Transverse colon (tissue), 4 donors: Measurements from ENCODE around the gene UBXN1. TPM values are rescaled to one million over a fixed set of nuclear protein-coding genes. Genes with fewer than 3 reads are reported as not detected.

Experiments
- DNase-seq: peaks from one replicate; pipeline ENCODE4 v3.0.0-alpha.2; 2019
- H3K27ac ChIP-seq, 4 donors: fragments of 200-600 bp; sonication (generic); 2 replicates each; pipeline ENCODE4 v1.5.1; 2016 to 2018; ENCODE audit warnings: inconsistent platforms in 4 of 4
- H3K27me3 ChIP-seq: fragments of 200-600 bp; sonication (generic); 2 replicates; pipeline ENCODE4 v1.5.1; 2017; ENCODE audit warnings: inconsistent platforms
- H3K36me3 ChIP-seq, 4 donors: fragments of 200-600 bp; sonication (generic); 2 replicates each; pipeline ENCODE4 v1.5.1; 2017 to 2019; ENCODE audit warnings: inconsistent platforms in 4 of 4
- H3K4me1 ChIP-seq, 4 donors: fragments of 200-600 bp; sonication (generic); 2 replicates each; pipeline ENCODE4 v1.5.1; 2017 to 2020; ENCODE audit warnings: inconsistent platforms in 4 of 4
- H3K4me3 ChIP-seq, 4 donors: fragments of 200-600 bp; sonication (generic); 1 replicate in 1 of 4; 2 replicates in 3 of 4; pipeline versions ENCODE4 v1.5.1 to v1.6.1; 2017 to 2019; ENCODE audit warnings: inconsistent platforms in 4 of 4
- H3K9me3 ChIP-seq, 2 donors: fragments of 200-600 bp; sonication (generic); 2 replicates each; pipeline ENCODE4 v1.5.1; 2017 to 2019; ENCODE audit warnings: inconsistent platforms in 2 of 2
- EP300 ChIP-seq: sonication (generic); formaldehyde crosslinking; IDR thresholded peaks from one replicate; pipeline ENCODE4 v1.6.1; 2017; ENCODE audit warnings: antibody characterized with exemption, low read depth
- POLR2A ChIP-seq: fragments of 450-650 bp; IDR thresholded peaks from one replicate; pipeline ENCODE4 v1.6.1; 2016; ENCODE audit warnings: antibody characterized with exemption, mild to moderate bottlenecking, moderate library complexity
- POLR2AphosphoS5 ChIP-seq, 3 donors: sonication (generic); formaldehyde crosslinking; IDR thresholded peaks; one replicate each; pipeline ENCODE4 v1.6.1; 2016; ENCODE audit warnings: antibody characterized with exemption in 3 of 3
- WGBS, 2 donors: methylation state at CpG; one replicate each; pipeline ENCODE4 v1.1.5; 2018; ENCODE audit warnings: low coverage in 1 of 2; 5-methylcytosine and 5-hydroxymethylcytosine counted together
- in situ Hi-C, 4 donors: fragments of 200-750 bp; cut with MboI; loops; one replicate each; pipeline versions ENCODE4 v1.15.0 to v1.15.1; 2017; ENCODE audit warnings: low sequenced_read_pairs in 3 of 4, low pct_ligation_motif_present in 1 of 4, low pct_unique_long_range_greater_than_20kb in 1 of 4
- intact Hi-C: fragments of 100-400 bp; cut with DNase I; formaldehyde crosslinking; loops from one replicate; pipeline ENCODE4 v1.15.1; 2023; ENCODE audit warnings: low total_unique reads
- total RNA-seq, 4 donors: library from RNA; depleted of rRNA; stranded (reverse); fragments of >200 nt; gene quantifications; one replicate each; pipeline ENCODE4 v1.1.0, GENCODE V29; 2016
- TF ChIP-seq, protein P1 (sequence below), 5 experiments: fragments of 200-600 bp in 3 of 5; fragments of 450-650 bp in 2 of 5; sonication (generic) in 3 of 5; IDR thresholded peaks; 1 replicate in 2 of 5; 2 replicates in 3 of 5; pipeline ENCODE4 v1.5.1; 2016 to 2017; ENCODE audit warnings: antibody characterized with exemption in 5 of 5, inconsistent platforms in 3 of 5, mild to moderate bottlenecking in 2 of 5, moderate library complexity in 1 of 5

UBXN1 gene
- total RNA-seq, 4 donors from 2014 or later, result 129 to 219 (median 142) TPM

DNA sequence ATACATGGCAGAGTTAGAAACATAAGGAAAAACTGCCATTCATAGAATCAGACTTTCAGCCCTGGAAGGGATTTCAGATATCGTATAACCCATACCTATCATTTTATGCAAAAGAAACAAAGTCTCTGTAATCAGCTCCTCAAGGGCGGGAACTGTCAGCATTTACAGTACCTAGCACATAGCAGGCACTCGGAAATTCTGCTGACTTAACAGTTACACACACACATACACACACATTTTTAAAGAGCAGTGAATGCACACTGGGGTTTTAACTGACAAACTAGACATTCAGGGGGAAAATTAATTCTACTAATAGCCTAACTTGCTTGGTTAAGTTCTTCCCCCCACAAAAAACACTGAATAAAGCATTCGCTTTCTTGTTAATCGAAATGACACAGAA, 37.3 kb upstream of the UBXN1 start:
- no peaks in the 10 kb centered on the region for H3K27me3 ChIP-seq
- H3K4me3 ChIP-seq, result no peak overlapping the region
- H3K36me3 ChIP-seq, result peaks cover 0 to 77% (median 34%) of the 10 kb centered on the region in 4 donors
- intact Hi-C loops, result no loop called here
- H3K27ac ChIP-seq, result no peak overlapping the region
- 79 to 91% methylated on average over 5 of the region's 5 CpGs for whole genome bisulfite sequencing, 2 donors
- no peak for DNase-seq
- TF ChIP-seq, protein P1, sequence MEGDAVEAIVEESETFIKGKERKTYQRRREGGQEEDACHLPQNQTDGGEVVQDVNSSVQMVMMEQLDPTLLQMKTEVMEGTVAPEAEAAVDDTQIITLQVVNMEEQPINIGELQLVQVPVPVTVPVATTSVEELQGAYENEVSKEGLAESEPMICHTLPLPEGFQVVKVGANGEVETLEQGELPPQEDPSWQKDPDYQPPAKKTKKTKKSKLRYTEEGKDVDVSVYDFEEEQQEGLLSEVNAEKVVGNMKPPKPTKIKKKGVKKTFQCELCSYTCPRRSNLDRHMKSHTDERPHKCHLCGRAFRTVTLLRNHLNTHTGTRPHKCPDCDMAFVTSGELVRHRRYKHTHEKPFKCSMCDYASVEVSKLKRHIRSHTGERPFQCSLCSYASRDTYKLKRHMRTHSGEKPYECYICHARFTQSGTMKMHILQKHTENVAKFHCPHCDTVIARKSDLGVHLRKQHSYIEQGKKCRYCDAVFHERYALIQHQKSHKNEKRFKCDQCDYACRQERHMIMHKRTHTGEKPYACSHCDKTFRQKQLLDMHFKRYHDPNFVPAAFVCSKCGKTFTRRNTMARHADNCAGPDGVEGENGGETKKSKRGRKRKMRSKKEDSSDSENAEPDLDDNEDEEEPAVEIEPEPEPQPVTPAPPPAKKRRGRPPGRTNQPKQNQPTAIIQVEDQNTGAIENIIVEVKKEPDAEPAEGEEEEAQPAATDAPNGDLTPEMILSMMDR (IDR thresholded peaks at IDR 0.05), result no peak
- TF ChIP-seq POLR2AphosphoS5 (IDR thresholded peaks at IDR 0.05), result no peak
- TF ChIP-seq POLR2A, result no peak
- TF ChIP-seq EP300, result no peak
- peaks cover 0 to 23% (median 5%) of the 10 kb centered on the region in 4 donors for H3K4me1 ChIP-seq
- in situ Hi-C loops, result no loop called here
- H3K9me3 ChIP-seq, result no peaks in the 10 kb centered on the region

DNA sequence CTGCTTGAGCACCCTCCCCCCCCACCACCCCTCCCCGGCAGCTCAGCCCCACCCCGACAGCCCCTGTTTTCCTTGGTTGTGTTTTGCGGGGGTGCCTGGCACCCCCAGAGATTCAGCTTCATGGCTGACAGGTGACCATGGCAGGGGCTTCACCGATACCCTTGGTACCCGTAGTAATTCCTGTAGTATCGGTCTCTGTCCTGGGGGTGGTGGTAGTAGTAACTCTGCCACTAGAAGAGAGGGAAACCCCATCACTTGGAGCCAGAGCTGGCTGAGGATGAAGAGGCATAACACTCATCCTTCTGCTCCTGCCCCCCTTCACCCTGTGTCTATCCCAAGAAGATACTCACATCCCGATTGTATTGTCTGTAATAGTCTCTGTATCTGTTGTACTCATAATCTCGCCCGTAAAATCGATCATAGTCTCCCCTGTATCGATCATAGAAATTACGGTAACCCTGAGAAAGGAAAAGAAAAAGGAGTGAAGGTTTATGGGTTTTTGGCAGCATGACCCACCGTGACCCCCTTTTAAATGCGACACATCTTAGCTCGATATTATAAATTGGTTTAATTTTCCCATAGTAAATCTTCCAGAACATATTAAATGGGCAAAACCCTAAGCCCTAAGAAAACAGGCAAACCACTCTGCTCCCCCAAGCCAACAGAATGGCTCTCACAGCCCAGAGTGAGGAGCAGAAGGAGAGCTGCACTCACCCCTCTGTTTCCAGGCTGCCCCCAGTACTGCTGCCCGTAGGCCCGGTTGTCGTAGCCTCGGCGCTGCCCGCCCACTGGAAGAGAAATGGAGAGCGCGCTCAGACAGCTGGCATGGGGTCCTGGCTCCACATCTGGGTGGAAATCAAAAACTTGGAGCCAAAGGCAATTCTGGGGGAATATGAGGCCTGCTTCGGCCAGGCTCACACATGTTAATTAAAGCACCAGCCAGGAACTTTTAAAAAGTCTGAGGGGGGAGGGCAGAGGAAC, 36.6 kb upstream of the UBXN1 start:
- H3K9me3 ChIP-seq, result no peaks in the 10 kb centered on the region
- peaks cover 0 to 73% (median 30%) of the 10 kb centered on the region in 4 donors for H3K36me3 ChIP-seq
- TF ChIP-seq, protein P1 (IDR thresholded peaks at IDR 0.05), result no peak
- TF ChIP-seq EP300, result no peak
- TF ChIP-seq POLR2AphosphoS5 (IDR thresholded peaks at IDR 0.05), result no peak
- no peak for TF ChIP-seq POLR2A
- in situ Hi-C loops, result no loop called here
- intact Hi-C loops, result no loop called here
- H3K4me3 ChIP-seq, result no peak overlapping the region
- DNase-seq, result no peak
- peaks cover 0 to 27% (median 7%) of the 10 kb centered on the region in 4 donors for H3K4me1 ChIP-seq
- H3K27me3 ChIP-seq, result no peaks in the 10 kb centered on the region
- no peak overlapping the region for H3K27ac ChIP-seq
- 87 to 90% methylated on average over 13 to 24 of the region's 24 CpGs for WGBS, 2 donors

DNA sequence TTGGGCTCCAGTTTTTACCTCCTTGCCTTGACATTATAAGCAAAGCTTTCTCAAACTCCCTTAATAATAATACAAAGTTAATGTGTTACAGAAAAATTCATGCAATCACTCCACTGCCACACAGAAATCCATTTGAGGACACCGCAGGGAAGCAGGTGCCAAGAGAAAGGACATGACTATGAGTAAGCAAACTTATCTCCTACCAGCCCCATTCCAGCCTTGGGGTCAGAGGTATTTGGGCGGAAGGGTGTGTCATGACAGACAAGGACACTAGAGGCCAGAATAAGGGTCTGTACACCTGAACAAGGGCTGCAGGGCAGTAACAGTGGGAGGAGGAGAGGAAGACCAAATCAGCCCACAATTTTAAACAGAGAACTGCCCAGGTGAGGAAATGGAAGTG, 34.5 kb upstream of the UBXN1 start:
- TF ChIP-seq, protein P1 (IDR thresholded peaks at IDR 0.05), result peak in 1 of 5 experiments; percentile 16
- TF ChIP-seq POLR2A, result no peak
- Histone ChIP-seq H3K9me3 (no peaks in the 10 kb centered on the region), H3K27ac (peak overlapping the region; percentile 62 to 68 (median 66)), H3K4me3 (no peak overlapping the region), H3K36me3 (peaks cover 0 to 54% (median 13%) of the 10 kb centered on the region in 4 donors), H3K27me3 (no peaks in the 10 kb centered on the region), H3K4me1 (peaks cover 13 to 42% (median 21%) of the 10 kb centered on the region in 4 donors)
- 13 to 54% methylated on average over 1 to 2 of the region's 2 CpGs for WGBS, 2 donors
- intact Hi-C loops, result no loop called here
- peak; percentile 56 for DNase-seq
- in situ Hi-C loops, result no loop called here

DNA sequence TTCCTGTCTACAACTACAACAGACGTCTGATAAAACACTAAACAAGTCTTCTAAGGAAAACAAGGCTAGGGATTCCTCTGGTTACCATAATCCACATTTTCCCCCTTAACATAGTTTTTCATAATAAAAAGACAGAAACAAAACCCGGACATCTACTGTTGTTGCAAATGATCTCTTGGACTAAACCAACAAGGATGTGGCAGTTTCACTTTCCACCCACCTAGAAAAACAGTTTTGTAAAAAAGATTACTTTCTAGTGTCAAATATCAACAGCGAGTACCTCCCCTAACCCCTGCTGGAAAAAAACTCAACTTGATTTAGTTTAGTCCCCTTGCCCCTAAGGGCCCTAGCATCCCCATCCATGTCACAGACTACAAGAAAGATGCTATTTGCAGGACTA, 34.0 kb upstream of the UBXN1 start:
- Histone ChIP-seq H3K4me1 (peaks cover 14 to 46% (median 22%) of the 10 kb centered on the region in 4 donors), H3K4me3 (no peak overlapping the region), H3K9me3 (no peaks in the 10 kb centered on the region), H3K36me3 (peaks cover 0 to 53% (median 11%) of the 10 kb centered on the region in 4 donors), H3K27me3 (no peaks in the 10 kb centered on the region), H3K27ac (peak overlapping the region; percentile 62 to 68 (median 66))
- TF ChIP-seq EP300 (no peak), POLR2AphosphoS5 (IDR thresholded peaks at IDR 0.05) (no peak), POLR2A (no peak)
- TF ChIP-seq, protein P1 (IDR thresholded peaks at IDR 0.05), result no peak
- DNase-seq, result no peak
- in situ Hi-C loops, result no loop called here
- intact Hi-C loops, result no loop called here
- 26 to 39% methylated on average over 3 of the region's 3 CpGs for WGBS, 2 donors
